ENCODE results near the gene LEPROT. TPM values are rescaled to one million over a fixed set of nuclear protein-coding genes. Genes with fewer than 3 reads are reported as not detected.

LEPROT gene
- total RNA-seq, 1 experiment from 2014 or later: 68.7 TPM

- TF ChIP-seq, protein P1, sequence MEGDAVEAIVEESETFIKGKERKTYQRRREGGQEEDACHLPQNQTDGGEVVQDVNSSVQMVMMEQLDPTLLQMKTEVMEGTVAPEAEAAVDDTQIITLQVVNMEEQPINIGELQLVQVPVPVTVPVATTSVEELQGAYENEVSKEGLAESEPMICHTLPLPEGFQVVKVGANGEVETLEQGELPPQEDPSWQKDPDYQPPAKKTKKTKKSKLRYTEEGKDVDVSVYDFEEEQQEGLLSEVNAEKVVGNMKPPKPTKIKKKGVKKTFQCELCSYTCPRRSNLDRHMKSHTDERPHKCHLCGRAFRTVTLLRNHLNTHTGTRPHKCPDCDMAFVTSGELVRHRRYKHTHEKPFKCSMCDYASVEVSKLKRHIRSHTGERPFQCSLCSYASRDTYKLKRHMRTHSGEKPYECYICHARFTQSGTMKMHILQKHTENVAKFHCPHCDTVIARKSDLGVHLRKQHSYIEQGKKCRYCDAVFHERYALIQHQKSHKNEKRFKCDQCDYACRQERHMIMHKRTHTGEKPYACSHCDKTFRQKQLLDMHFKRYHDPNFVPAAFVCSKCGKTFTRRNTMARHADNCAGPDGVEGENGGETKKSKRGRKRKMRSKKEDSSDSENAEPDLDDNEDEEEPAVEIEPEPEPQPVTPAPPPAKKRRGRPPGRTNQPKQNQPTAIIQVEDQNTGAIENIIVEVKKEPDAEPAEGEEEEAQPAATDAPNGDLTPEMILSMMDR (IDR thresholded peaks at IDR 0.05; ENCODE audit: unreplicated experiment): no peak
- no TSS peak for BruUV-seq (replicated peaks)
- Mint-ChIP-seq H3K9me3 (ENCODE audit: low read depth, unreplicated experiment) (no peaks in the 10 kb centered on the region), H3K4me1 (ENCODE audit: low read depth, unreplicated experiment) (no peaks in the 10 kb centered on the region), H3K36me3 (ENCODE audit: insufficient read depth, unreplicated experiment) (no peaks in the 10 kb centered on the region), H3K27ac (ENCODE audit: unreplicated experiment) (no peak overlapping the region), H3K4me3 (ENCODE audit: low read depth, unreplicated experiment) (no peak overlapping the region), H3K27me3 (ENCODE audit: unreplicated experiment) (no peaks in the 10 kb centered on the region)
- intact Hi-C loops (cut with micrococcal nuclease; ENCODE audit: unreplicated experiment): no loop called here
- DNase-seq: no peak
- CTCF ChIA-PET: no interaction called here
Observed at GRCh38 chr1:65478379-65479026, 58.0 kb downstream of the LEPROT start.

GRCh38 chr1:65479554-65480204 is 59.2 kb downstream of the LEPROT start:
- intact Hi-C loops (cut with micrococcal nuclease; ENCODE audit: unreplicated experiment): no loop called here
- Mint-ChIP-seq H3K4me3 (ENCODE audit: low read depth, unreplicated experiment) (no peak overlapping the region), H3K27ac (ENCODE audit: unreplicated experiment) (no peak overlapping the region), H3K4me1 (ENCODE audit: low read depth, unreplicated experiment) (no peaks in the 10 kb centered on the region), H3K27me3 (ENCODE audit: unreplicated experiment) (no peaks in the 10 kb centered on the region), H3K36me3 (ENCODE audit: insufficient read depth, unreplicated experiment) (no peaks in the 10 kb centered on the region), H3K9me3 (ENCODE audit: low read depth, unreplicated experiment) (no peaks in the 10 kb centered on the region)
- CTCF ChIA-PET: no interaction called here
- no peak for DNase-seq
- TF ChIP-seq, protein P1 (IDR thresholded peaks at IDR 0.05; ENCODE audit: unreplicated experiment): no peak
- no TSS peak for BruUV-seq (replicated peaks)

DNA sequence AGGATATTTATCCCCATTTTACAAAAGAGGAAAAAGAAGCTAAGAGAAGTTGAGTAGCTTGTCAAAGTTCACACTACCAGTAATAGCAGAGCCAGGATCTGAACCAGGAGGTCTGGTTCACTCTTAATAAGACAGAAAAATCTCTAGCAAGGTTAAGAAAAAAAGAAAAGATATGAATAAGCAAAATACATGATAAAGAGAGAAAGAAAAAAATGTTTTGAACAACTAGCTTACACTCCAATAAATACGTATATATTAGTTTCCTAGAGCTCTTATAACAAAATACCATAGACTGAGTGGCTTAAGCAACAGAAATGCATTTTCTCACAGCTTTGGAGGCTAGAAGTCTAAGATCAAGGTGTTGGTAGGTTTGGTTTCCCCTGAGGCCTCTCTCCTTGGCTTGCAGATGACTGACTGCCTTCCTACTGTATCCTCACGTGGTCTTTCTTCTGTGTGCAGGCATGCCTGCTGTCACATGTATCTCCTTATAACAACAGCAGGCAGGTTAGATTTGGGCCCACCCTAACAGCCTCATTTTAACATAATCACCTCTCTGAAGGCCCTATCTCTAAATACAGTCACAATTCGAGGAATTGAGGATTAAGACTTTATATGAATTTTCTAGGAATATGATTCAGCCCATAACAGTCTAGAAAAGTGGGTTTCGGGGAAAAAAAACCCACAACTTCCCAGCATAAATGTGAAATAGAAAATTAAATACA is 60.4 kb downstream of the LEPROT start:
- Mint-ChIP-seq H3K9me3 (ENCODE audit: low read depth, unreplicated experiment) (no peaks in the 10 kb centered on the region), H3K36me3 (ENCODE audit: insufficient read depth, unreplicated experiment) (no peaks in the 10 kb centered on the region), H3K27me3 (ENCODE audit: unreplicated experiment) (no peaks in the 10 kb centered on the region), H3K4me1 (ENCODE audit: low read depth, unreplicated experiment) (no peaks in the 10 kb centered on the region), H3K27ac (ENCODE audit: unreplicated experiment) (no peak overlapping the region), H3K4me3 (ENCODE audit: low read depth, unreplicated experiment) (no peak overlapping the region)
- BruUV-seq (replicated peaks): no TSS peak
- CTCF ChIA-PET: no interaction called here
- intact Hi-C loops (cut with micrococcal nuclease; ENCODE audit: unreplicated experiment): no loop called here
- TF ChIP-seq, protein P1 (IDR thresholded peaks at IDR 0.05; ENCODE audit: unreplicated experiment): no peak
- no peak for DNase-seq

GRCh38 chr1:65483993-65484754 is 63.7 kb downstream of the LEPROT start:
- H3K4me3 Mint-ChIP-seq (ENCODE audit: low read depth, unreplicated experiment): no peak overlapping the region
- no peaks in the 10 kb centered on the region for H3K4me1 Mint-ChIP-seq (ENCODE audit: low read depth, unreplicated experiment)
- no peak for DNase-seq
- intact Hi-C loops (cut with micrococcal nuclease; ENCODE audit: unreplicated experiment): no loop called here
- H3K36me3 Mint-ChIP-seq (ENCODE audit: insufficient read depth, unreplicated experiment): no peaks in the 10 kb centered on the region
- BruUV-seq (replicated peaks): no TSS peak
- TF ChIP-seq, protein P1 (IDR thresholded peaks at IDR 0.05; ENCODE audit: unreplicated experiment): no peak
- CTCF ChIA-PET: no interaction called here
- H3K27ac Mint-ChIP-seq (ENCODE audit: unreplicated experiment): no peak overlapping the region
- no peaks in the 10 kb centered on the region for H3K27me3 Mint-ChIP-seq (ENCODE audit: unreplicated experiment)
- no peaks in the 10 kb centered on the region for H3K9me3 Mint-ChIP-seq (ENCODE audit: low read depth, unreplicated experiment)

Measured in Calu3 (cell line).